ENCODE results near the gene NGRN. TPM values are rescaled to one million over a fixed set of nuclear protein-coding genes. Genes with fewer than 3 reads are reported as not detected.

NGRN gene
- total and polyA plus RNA-seq, 2 of the 8 experiments (the other 6 are each of a cell fraction or from before 2014, with no cell fraction given) = 60.1 to 101 TPM

- no peak for TF ChIP-seq HDAC2 (IDR thresholded peaks at IDR 0.05; ENCODE audit: borderline replicate concordance in 1 of 2, low read depth in 2 of 2, low read length in 2 of 2)
- TF ChIP-seq SIX5 (IDR thresholded peaks at IDR 0.05; ENCODE audit: low read depth, low read length) = no peak
- no peak for TF ChIP-seq RFX5 (IDR thresholded peaks at IDR 0.05; ENCODE audit: borderline replicate concordance, low read depth, low read length)
- TF ChIP-seq, protein P1, sequence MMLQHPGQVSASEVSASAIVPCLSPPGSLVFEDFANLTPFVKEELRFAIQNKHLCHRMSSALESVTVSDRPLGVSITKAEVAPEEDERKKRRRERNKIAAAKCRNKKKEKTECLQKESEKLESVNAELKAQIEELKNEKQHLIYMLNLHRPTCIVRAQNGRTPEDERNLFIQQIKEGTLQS (IDR thresholded peaks at IDR 0.05; ENCODE audit: insufficient read depth, low read depth, low read length) = no peak
Observed at GRCh38 chr15:90266485-90266884, 1.0 kb downstream of the NGRN start (continued).
